GM21526 (cell line): Measurements from ENCODE around the gene PSMD2.
"Not testable (repeated sequence)": the region's sequence is repeated elsewhere in the genome, so short reads cannot be mapped to it uniquely, and the experiment has no call there.

Experiments
- ATAC-seq: cut with Tn5 transposase; IDR thresholded peaks from one replicate; pipeline ENCODE4 v1.9.1; 2021; ENCODE audit warnings: moderate library complexity; ENCODE audit not compliant: unreplicated experiment, low FRiP score

PSMD2 gene

GRCh38 chr3:184337981-184338380 is 38.9 kb downstream of the PSMD2 start:
- no peak for ATAC-seq

GRCh38 chr3:184338511-184338945 is 39.5 kb downstream of the PSMD2 start:
- ATAC-seq = no peak

DNA sequence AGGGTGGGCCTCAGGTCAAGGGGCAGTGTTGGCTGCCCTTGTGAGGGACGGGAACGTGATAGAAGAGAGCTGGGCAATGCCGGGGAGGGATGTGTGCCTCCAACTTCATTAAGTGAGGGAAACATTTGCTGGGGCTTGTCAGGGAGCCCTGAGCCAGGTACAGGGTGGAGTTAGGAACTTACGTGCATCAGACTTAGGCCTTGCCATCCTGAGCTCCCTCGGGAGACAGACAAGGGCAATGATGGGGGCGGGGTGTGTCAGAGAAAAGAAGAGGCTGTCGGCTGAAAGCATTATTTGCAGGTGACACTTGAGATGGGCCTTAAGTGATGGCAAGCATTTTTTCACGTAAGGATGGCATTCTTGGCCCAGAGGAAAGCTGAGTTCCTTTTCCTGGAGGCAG is 40.0 kb downstream of the PSMD2 start:
- ATAC-seq = no peak

DNA sequence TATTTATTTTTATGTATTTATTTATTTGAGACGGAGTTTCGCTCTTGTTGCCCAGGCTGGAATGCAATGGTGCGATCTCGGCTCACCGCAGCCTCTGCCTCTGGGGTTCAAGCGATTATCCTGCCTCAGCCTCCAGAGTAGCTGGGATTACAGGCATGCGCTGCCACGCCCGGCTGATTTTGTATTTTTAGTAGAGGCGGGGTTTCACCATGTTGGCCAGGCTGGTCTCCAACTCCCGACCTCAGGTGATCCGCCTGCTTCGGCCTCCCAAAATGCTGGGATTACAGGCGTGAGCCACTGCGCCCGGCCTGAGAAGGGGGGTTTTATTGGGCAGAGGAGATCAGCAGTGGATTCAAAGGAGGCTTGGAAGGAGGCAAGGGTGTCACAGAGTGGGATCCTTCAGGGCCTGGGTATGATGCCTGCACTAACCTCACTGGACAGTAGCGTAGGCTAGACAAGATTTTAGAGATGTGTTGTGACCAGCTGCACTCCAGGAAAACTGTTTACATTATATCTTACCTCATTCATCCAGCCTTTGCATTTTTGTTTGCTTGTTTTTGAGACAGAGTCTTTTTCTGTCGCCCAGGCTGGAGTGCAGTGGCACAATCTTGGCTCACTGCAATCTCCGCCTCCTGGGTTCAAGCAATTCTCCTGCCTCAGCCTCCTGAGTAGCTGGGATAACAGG is 40.6 kb downstream of the PSMD2 start:
- not testable (repeated sequence) for ATAC-seq

DNA sequence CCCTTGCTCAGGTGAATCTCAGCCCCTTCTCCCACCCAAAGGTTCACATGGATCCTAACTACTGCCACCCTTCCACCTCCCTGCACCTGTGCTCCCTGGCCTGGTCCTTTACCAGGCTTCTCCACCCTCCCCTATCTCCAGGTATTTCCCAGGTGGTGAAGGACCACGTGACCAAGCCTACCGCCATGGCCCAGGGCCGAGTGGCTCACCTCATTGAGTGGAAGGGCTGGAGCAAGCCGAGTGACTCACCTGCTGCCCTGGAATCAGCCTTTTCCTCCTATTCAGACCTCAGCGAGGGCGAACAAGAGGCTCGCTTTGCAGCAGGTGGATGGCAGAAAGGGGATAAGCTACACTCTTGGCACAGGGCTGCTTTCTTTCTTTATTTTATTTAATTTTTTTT is 42.9 kb downstream of the PSMD2 start:
- ATAC-seq = no peak

- ATAC-seq = no peak
Observed at GRCh38 chr3:184343200-184343876, 44.3 kb downstream of the PSMD2 start.

- ATAC-seq = no peak
Observed at GRCh38 chr3:184344579-184345316, 45.7 kb downstream of the PSMD2 start.

DNA sequence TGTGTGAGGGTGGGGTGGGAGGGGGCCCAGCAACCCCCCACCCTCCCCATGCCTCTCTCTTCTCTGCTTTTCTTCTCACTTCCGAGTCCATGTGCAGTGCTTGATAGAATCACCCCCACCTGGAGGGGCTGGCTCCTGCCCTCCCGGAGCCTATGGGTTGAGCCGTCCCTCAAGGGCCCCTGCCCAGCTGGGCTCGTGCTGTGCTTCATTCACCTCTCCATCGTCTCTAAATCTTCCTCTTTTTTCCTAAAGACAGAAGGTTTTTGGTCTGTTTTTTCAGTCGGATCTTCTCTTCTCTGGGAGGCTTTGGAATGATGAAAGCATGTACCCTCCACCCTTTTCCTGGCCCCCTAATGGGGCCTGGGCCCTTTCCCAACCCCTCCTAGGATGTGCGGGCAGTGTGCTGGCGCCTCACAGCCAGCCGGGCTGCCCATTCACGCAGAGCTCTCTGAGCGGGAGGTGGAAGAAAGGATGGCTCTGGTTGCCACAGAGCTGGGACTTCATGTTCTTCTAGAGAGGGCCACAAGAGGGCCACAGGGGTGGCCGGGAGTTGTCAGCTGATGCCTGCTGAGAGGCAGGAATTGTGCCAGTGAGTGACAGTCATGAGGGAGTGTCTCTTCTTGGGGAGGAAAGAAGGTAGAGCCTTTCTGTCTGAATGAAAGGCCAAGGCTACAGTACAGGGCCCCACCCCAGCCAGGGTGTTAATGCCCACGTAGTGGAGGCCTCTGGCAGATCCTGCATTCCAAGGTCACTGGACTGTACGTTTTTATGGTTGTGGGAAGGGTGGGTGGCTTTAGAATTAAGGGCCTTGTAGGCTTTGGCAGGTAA is 46.5 kb downstream of the PSMD2 start:
- no peak for ATAC-seq

DNA sequence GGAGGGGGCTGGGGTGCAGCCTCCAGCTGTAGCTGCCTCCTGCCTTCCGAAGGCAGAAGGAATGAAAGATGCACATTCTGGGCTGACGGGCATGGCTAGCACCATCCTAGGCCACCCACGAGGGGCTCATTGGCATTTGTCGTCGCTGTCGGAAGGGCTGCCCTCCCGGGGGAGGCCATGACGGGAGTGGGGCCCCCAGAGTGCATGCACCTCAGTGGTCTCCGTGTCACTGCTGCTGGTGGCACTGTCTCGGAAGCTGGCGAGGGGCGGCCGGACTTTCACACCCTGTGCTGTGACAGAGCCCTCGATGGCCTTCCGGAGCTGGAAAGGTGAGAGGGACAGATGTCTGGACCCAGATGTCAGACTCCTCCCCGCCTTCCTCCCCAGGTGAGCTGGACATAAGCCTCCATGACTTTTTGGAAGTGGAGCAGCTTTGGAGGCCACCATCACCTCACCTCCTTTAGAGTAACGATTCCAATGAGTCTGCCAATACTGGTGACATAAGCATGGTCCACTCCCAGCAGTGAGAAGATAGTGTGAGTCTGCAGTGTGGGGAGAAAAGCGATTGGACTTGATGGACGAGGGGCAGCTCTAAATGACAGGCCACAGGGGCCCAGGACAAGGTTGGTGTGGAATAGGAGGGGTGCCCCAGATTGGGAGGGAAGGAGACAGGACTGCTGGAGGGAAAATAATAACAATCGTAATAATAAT is 47.6 kb downstream of the PSMD2 start:
- no peak for ATAC-seq

DNA sequence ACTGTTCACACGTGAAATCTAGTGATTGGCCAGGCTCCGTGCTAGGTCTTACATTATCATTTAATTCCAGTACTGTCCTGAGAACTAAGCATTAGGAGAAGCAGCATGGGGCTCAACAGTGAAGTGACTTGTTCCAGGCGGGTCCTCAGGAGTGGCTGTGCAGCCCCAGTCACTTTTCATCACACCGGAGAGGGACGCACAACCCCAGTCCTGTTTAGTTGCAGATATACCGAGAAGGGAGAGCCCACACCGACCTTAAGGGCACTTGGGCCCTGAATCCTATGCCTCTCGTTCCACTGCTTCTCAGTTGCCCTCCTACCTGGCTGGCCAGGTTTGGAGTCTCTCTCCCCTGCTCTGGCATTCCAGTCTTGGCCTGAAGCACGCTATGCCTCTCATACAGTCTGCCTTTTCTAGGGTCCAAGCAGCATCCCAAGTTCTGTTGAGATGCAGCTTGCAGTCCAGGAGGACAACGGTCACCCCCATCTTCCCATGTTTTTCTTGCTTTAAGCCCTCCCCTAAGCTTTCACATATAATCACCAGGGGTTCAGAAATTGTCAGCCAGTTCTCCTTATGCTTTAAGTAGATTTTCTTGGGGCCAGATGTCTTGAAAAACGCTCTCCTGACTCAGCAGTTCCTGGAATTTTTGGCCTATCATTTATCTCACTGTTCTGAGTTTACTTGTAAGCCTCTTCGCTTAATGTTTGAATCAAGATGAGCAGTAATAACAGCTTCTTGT is 48.4 kb downstream of the PSMD2 start:
- no peak for ATAC-seq

DNA sequence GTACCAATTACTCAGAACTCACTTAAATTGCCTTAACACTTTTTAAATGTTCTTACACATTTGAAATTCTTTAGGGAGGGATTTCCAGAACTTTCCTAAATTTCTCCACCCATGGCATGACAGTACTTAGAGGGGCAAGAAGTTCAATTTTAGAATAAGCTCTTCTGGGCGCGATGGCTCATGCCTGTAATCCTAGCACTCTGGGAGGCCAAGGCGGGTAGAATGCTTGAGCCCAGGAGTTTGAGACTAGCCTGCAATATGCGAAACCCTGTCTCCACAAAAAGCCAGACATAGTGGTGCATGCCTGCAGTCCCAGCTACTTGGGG is 49.0 kb downstream of the PSMD2 start:
- ATAC-seq = no peak

GRCh38 chr3:184349563-184350470 is 50.8 kb downstream of the PSMD2 start:
- ATAC-seq = no peak

DNA sequence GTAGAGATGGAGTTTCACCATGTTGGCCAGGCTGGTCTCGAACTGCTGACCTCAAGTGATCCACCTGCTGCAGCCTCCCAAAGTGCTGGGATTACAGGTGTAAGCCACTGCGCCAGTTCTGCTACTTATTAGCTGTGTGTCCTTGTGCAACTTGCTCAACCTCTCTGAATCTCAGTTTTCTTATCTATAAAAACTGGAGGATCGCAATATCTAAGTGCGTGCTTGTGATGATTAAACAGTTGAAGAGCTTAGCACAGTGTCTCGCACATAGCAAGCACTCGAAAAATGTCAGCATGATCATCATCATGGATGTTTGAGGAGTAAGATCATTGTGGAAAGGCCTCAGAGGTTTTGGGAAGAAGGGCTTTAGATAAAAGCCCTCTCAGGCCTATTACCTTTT is 51.6 kb downstream of the PSMD2 start:
- no peak for ATAC-seq

GRCh38 chr3:184351511-184352148 is 52.6 kb downstream of the PSMD2 start:
- no peak for ATAC-seq

GRCh38 chr3:184352149-184352785 is 53.2 kb downstream of the PSMD2 start:
- ATAC-seq = no peak

DNA sequence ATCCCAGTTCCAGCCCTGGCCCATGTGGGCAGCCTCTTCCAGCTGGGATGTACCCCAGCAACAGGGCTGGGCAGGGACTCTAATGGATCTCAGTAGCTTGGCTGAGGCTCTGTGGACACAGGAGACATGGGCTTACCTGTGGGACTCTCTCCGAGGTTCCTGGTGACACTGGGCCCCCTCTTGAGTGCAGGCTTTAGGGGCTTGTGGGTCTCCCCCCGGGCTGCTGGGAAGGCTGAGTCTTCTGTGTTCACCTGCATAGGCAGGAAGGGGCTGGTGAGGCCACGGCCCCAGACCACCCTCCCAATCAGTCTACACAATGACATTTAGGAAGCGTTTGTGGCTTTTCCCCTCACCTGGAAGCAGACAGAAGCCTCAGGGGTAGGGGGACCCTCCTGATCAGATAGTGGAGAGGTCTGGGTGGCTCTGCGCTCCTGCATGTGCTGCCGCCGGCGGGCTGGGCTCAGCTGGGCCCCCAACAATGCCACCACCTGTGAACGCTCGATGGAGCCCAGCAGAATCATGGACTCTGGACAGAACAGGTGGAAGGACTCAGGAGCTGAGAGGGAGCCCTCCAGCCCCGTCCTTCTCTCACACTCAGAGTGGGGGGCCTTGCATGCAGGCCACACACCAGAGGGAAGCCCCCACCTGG is 54.0 kb downstream of the PSMD2 start:
- ATAC-seq = no peak

DNA sequence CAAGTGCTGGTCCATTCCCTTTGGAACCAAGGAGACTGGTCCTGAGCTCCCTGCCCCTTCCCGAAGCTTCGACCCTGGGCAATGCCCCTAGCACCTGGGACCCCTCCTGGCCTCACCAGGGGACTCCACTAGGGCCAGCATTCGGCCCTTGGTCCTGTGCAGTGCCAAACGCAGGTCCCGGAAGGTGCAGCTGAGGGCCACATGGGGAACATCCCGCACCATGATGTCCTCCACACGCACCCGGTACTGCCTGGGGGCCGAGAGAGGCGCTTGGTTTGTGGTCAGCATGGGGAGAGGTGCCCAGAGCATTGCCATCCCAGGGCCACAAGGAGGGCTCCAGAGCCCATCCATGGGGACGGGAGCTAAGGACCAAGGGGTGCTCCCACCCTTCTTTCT is 54.5 kb downstream of the PSMD2 start:
- no peak for ATAC-seq
